HG03457 (cell line): Measurements from ENCODE around the gene SEMA3C.

Source experiments
- ATAC-seq: cut with Tn5 transposase; IDR thresholded peaks from one replicate; pipeline ENCODE4 v1.9.1; 2021; ENCODE audit warnings: moderate number of reproducible peaks; ENCODE audit not compliant: unreplicated experiment

The SEMA3C gene

DNA sequence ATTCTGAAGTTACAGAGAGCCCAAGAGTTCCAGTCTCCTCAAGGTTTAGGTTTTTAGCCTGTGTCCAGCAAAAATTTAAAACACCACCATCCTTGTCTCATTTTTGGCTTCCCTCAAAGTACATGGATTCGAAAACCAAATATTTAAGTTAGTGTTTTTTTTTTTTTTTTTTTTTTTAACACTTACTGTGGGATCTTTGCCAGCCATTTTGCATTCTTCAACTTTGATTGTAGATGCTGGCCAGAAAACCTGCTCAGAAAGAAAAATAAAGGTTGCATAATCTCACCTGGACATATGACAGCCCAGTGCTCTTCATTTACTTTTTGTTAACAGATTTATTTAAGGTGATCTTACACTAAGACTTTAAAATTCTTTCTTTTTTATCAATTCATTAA lies 91.6 kb downstream of the SEMA3C start:
- no peak for ATAC-seq

DNA sequence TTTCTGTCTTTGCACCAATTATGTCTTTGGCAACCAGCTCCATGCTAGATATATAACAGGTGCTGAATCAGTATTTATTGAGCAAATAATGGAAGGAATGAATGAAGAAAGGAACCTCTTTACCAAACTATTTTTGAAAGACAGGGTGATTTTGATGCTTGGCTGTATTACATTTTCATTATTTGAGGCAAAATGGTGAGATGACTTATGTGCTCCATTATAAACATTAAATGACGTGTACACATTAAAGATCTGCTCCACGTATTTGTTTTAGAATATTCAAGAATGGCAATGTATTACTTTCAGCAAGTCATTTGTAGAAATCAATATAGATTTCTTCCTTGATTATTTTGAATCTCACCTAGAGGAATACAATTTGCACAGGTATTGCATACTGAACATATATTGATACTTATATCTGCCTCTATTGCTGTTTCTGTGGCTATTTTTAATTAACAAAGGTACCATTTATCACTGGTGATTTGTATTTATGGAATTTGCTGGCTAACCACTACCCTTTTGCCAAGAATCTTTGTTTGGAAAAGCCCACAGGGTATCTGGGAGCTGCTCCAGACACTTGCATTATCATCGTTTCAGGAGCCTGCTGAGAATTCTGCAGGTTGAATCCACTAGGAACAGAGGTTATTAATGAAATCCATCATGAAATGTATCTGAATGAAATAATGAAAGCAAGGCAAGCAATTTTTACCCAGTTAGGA lies 92.2 kb downstream of the SEMA3C start:
- no peak for ATAC-seq

DNA sequence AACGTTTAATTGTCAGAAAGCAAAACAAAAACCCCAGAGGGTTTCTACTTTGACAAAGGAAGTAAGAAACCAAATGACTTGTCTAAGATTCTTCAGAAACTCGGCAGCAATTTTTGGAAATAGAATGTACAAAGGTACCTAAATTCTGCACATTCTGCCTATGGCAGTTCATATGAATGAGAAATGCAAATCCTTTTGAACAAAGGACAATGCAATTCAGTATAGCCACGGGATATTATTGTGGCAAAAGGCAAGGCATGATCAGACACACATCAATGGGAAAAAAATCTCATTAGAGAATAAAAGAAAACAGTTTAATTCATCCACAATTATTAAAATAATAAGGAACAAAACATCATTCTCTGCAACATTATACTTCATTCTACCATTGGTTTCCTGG lies 93.4 kb downstream of the SEMA3C start:
- ATAC-seq: no peak

DNA sequence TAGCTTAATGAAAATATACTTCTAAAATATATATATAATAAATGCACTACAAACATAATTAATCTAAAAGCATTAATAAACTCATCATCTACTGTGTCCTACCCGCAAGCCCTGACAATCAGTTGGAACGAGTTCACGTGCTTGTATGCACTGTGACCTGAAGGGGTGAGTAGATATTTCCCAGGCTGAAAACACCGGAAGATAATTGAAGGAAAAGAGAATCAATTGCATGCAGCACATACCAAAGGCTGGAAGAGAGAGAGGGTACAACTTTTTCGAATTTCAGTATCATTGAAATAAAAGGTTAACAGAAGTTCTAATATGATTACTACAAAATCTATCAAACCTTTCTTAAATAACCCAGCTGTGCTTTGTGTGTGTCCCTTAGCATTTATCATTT lies 94.6 kb downstream of the SEMA3C start:
- no peak for ATAC-seq

DNA sequence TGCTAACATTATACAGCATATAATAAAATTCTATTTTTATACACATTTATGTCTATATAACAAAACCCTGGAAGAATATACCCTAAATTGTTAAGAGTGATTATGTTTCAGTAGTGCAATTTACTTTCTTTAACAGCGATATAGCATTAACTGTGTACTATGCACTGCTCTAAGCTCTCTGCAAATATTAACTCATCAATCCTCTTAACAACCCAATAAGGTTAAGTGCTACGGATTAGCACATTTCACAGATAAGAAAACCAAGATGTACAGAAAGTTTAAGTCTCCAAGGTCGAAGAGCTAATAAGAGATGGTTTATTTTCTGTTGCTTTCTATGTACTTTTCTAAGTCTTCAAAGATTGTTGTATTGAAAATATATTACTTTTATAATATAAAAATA lies 95.8 kb downstream of the SEMA3C start:
- no peak for ATAC-seq

DNA sequence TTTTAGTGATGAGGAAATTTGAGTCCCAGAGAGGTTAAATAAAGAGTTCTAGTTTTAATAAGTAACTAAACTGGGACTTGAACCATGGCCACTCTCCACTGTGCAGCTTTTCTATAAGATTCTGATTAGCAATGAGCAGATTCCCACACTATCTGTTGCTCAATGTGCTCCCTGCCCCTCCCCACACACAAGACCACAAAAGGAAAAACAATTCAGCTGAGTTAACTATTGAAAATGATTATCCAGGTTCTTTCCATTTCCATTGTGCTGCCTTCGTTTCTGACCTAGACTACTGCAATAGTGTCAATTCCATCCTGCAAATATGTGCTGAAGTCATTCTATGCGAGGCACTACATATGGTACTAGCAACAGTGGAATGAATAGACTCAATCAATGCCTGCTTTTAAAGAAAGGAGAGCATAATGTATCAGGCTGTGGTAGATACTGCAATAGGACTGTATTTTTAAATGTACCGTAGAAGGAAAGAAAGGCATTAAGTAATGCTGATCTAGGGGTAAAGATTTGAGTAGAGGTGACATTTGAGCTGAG lies 97.0 kb downstream of the SEMA3C start:
- no peak for ATAC-seq

DNA sequence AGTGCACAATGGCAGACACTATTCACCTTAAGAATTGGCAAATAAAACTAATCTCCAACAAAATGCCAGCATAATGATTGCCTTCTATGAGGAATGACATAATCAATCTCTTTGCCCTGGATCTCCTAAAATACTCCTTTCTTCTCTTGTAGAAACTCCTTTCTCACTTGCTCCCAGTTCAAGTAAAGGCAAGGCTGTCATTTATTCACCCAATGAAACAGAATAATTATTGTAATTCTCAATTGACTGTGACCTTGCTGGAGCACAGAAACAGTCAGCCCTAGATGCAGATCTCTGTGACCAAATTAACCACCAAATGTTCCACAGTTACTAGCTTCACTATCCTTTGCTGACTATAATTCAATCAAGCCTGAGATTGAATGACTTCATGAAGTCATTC lies 99.3 kb downstream of the SEMA3C start:
- no peak for ATAC-seq

DNA sequence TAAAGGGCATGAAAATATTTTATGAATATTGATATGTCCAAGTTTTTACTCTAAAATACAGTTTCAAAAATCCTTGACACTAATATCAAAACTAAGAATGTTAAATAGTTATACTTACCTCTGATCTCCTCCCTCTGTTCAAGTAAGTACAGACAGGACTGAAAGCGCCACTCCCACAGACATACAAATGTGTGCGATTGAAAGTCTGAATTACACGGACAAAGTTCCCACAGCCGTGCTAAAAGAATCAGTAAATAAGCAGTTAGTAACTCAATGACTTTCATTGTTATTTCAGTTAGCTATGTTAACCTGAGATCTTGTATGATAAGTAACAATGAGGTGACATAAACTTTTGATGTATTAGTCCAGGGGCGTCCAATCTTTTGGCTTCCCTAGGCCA lies 100.7 kb downstream of the SEMA3C start:
- no peak for ATAC-seq

DNA sequence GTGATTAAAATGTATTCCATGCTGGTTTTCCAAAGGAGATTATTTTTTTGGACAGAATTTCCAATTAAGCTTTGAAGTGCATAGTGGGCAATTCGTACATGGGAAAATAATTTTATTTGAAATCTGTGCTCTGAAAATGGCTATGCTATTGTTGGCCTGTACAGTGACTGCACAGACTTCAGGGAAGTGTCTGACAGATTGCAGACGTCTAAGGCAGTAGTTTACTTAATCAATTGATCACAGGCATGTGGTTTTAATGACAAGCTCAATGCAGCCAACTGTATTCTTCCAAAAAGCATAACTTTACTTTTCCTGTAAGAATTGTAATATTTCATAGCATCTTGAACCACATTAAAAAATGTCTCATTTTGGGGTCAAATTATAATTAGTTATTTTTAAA lies 102.0 kb downstream of the SEMA3C start:
- no peak for ATAC-seq

DNA sequence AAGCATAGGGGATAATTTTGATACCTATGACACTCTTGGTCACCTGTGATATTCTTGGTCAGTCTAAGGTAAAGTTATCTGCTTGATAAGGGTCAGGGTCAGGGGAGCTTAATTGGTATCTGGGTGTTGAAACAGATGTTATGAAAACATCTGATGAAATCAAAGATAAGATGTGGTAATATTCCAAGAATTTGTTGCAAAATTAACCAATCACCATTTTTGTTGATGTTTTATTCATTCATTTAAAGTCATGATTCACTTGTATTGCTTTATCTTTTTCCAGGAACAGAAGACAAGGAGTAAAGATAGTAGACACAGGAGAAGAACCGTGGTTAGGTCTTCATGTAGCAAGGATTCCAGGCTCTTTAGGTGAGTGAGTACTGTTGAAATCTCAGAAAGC lies 103.1 kb downstream of the SEMA3C start:
- no peak for ATAC-seq

DNA sequence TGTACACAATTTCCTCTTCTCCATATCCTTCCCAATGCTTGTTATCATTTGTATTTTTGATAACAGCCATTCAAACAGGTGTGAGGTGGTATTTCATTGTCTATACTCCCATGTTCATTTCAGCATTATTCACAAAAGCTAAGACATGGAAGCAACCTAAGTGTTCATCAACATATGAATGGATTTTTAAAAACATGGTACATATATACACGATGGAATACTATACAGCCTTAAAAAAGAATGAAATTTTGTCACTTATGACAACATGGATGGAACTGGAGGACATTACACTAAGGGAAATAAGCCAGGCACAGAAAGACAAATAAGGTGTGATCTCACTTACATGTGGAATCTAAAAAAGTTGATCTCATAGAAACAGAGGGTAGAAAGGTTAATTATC lies 109.3 kb downstream of the SEMA3C start:
- no peak for ATAC-seq

DNA sequence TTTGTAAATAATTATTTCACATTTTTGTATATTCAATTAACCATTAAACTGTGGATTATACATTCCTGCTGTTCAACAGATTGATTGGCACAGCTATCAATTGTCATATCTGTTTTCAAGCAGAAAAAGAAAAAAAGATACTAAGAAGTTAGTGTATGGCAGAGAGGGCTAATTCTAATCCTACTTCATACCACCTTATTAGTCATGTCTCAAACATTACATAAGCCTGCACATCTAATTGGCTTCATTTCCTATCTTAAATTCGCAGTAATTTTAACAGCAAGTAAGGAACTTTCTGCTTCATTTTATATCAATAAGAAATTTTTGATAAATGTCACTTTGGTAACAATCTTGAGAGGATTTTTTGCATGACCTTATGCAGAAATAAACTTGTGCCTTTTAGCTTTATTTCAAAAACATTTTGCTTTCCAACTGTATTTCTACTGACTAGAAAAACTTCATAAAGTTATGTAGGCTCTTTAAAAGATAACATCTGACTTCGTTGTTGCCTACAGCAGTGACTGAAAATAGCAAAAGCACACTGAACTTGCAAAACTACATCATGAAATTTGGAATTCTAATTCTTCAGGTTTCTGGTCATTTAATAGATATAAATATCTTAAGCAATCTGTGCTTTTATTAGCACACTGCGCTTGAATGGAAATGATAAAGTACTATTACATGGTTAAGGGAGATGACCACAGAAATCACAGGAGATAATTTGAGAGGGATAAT lies 111.5 kb downstream of the SEMA3C start:
- ATAC-seq: no peak

DNA sequence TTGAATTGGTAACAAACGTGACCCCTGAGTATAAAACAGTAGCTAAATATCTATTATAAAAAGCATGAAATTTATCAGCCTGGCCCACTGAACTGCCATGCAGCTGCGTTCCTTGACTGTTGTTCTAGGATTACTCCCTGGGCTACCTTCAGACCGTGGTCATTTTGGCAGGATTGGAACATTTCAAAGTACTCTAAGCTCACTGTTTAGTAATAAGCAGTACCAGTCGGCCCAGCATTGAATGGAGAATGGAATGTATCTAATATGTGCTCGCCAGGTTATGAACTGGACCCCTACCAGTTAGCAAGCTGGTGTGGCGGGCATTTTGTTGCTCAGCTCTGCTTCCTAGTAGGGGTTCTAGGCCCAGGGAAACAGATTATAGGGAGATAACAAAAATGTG lies 112.2 kb downstream of the SEMA3C start:
- ATAC-seq: no peak

DNA sequence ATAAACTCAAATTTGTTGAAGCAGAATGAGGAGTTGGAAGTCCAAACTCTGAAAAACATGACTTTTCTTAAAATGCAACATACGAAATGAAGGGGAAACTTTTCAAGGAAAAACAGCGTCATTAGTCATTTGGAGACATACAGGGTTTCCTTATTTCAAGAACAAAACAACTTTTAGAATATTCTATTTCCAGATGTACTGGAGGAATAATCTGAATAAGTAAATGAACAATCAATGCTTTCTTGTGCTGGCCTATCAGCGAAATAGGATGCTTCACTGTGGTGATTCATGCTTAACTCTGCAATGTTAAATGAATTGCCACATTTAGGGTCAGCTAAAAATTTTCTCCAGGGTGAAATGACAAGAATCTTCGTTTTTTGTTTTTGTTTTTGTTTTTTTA lies 114.3 kb downstream of the SEMA3C start:
- no peak for ATAC-seq

DNA sequence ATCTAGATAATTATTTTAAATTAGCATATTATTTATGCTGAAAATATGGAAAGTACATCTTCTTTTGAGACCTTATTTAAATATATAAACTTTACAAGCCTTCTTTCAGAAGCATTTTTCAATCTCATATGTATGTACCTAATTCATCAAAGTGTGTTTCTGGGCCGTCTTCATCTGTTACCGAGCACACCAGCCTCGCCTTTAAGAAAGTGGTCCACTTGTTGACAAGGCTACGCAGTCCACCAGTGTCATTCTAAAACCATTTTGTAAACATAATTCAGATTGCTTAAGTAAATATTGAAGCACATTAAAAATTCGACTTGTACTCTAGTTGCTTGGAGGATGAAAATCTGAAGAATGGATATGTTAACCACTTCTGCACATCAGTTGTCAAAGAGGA lies 116.3 kb downstream of the SEMA3C start:
- ATAC-seq: no peak

DNA sequence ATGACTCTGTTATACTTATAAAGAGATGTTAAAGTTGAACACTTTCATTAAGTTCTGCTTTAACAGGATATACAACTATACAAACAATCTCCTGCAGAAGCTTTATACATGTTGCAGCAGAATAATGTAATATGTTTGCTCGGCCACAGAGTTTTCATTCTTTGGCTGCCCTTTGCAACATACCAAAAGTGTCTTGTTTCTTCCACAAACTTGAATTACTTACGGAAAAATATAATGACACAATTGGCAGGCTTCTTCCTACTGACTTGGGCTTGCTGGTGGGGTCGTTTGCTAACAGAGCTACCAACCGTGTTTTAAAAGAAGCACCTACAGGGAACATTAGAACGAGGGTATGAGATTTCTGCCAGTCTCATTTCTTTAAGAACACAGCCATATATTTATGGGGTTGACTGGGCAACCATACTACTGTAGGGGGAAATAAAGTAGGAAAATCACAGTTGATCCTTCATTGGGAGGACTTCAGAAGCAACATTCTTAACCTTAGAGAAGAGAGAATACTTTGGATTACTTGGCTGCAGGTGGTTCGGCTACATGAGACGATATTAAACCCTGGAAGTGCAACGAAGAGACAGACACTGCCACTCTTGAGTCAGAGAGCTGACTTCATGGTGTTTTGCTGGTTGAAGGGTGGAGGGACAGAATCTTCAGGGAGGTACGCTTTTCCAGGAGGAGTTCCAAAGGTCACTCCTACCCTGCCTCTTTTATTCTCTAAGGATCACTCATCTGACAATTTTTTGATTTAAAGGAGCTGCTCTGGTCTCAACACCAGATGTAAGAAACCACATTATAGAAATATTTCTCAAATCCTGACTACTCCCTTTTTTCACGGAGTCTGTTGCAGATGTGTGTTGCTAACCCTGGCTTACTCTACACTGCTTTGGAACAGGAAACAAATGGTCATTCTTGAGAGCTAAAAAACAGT lies 123.9 kb downstream of the SEMA3C start:
- no peak for ATAC-seq

DNA sequence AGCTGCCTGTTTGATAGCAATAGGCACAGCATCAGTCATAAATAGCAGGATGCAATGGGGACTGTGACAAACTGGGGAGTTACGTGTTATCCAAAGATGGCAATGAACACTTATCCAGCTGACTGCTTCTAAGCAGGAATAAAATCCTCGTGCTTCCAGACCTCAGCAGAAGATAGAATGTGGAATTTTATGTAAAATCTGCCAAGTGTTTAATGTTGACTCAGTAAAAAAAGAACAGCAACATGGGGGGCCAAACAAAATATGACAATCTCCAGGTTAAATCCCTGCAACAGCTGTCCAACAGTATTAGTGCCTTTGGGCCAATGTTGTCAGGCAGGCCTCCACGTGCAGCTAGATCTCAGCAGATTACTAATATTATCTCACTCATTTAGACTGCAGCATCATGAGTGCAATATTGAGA lies 127.3 kb downstream of the SEMA3C start:
- ATAC-seq: no peak

DNA sequence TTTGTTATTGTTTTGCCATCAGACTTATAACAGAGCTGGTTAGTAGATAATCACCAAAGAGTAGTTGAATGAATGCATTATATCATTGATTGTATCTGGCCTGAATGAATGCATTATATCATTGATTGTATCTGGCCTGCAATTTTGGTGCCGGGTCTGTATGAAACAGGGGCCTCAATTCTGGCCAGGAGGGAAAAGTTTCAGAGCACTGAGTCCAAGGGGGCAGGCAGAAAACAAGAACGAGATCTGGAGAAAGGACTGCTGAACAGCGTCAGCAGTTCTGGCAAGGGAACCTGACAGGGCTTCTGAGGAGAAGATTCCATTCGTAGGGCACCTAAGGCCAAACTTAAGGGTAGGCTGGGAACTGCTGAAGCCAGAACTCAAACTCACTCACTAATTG lies 128.0 kb downstream of the SEMA3C start:
- ATAC-seq: no peak

DNA sequence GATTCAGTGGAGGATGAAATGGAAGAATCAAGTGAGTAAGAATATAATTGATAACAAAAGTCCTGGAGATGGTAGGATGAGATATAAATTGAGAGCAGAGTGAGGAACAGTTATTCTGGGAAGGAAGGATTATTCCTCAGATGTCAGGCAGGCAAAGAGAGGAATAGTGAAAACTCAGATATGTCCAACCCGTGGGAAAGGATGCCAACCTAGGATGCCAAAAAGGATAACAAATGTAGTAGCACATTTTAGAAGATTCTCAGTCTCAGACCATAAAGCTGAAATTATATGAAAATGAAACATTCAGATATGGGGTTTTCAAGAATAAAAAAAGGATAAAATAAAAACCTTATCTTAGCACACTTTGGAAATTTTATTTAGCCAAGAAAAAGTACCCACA lies 131.1 kb downstream of the SEMA3C start:
- no peak for ATAC-seq

DNA sequence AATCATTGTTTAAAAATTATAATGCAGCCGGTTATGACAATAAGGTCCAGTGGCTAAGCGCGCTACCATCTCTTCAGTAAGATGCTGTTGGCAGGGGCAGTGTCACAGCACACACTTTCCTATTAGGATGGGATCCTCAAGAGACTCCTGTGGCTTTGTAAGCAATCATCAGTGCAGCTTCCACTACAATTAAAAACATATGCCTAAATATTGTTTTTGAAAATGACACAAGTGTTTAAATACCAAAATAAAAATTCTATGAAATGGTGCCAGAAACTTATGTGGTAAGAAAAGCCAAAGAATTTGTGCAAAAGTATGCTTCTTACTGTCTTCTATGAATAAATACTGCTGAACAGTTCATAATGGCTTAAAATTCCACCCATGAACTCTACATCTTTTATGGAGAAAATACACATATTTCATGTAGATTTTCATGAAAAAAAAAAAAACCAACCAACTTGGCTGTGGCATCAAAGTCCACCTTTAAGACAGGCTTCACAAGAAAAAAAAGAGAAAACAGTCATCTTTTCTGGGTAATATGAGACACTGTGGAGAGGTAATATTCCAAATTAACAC lies 132.8 kb downstream of the SEMA3C start:
- ATAC-seq: no peak

DNA sequence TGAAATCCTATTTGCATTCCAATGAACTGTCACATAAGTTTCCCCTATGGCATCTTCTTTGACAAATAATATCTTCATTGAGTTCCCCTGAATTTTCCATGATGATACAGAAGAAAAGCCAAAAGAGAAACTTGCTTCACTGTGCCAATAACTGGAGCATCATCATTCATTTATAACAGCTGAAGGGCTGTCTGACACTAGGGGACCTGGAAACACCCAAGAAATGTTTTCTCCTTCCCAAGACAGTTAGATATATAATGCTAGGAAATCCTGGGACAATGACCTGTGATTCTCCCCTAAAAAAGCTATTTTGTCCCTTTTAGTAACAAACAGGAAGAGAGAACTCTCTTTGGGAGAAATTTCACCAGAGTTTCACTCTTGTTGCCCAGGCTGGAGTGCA lies 133.6 kb downstream of the SEMA3C start:
- ATAC-seq: no peak
